Spleen (tissue), 7 donors: ENCODE results near the gene HOXC11.

Experiments used
- CTCF ChIP-seq, 11 experiments: fragments of 200-600 bp in 7 of 11; fragments of 450-650 bp in 4 of 11; sonication (generic) in 4 of 11; IDR thresholded peaks in 8 of 11; conservative IDR thresholded peaks in 3 of 11; 1 replicate in 7 of 11; 2 replicates in 4 of 11; pipeline versions ENCODE4 v1.4.0 to v1.8.0; 2016 to 2021; ENCODE audit warnings: antibody characterized with exemption in 11 of 11, inconsistent platforms in 4 of 11, mild to moderate bottlenecking in 1 of 11
- POLR2A ChIP-seq, 3 donors: fragments of 450-650 bp; IDR thresholded peaks; one replicate each; pipeline ENCODE4 v1.5.1; 2017; ENCODE audit warnings: antibody characterized with exemption in 3 of 3, mild to moderate bottlenecking in 1 of 3
- POLR2AphosphoS5 ChIP-seq, 3 donors: sonication (generic); formaldehyde crosslinking; IDR thresholded peaks; one replicate each; pipeline ENCODE4 v1.5.1; 2017; ENCODE audit warnings: antibody characterized with exemption in 3 of 3
- donor health status: DM: no; HTN: no; CAD: no; lungs with moderate emphysema.
- donor health status: DM: no; HTN: no; CAD: no.
- donor health status: DM: no; HTN: no; CAD: no.

GRCh38 chr12:53937596-53938325, 35.2 kb upstream of the HOXC11 start:
- no peak for TF ChIP-seq CTCF (IDR thresholded peaks at IDR 0.05 in 8 of 11, conservative IDR thresholded peaks at IDR 0.05 in 3 of 11)
- no peak for TF ChIP-seq POLR2AphosphoS5 (IDR thresholded peaks at IDR 0.05)
- TF ChIP-seq POLR2A (IDR thresholded peaks at IDR 0.05) = no peak
